Transverse colon (tissue), 4 donors: ENCODE data around the gene CIAO3. TPM values are rescaled to one million over a fixed set of nuclear protein-coding genes. Genes with fewer than 3 reads are reported as not detected.

Experiments used
- DNase-seq: peaks from one replicate; pipeline ENCODE4 v3.0.0-alpha.2; 2019
- H3K27ac ChIP-seq, 4 donors: fragments of 200-600 bp; sonication (generic); 2 replicates each; pipeline ENCODE4 v1.5.1; 2016 to 2018; ENCODE audit warnings: inconsistent platforms in 4 of 4
- H3K27me3 ChIP-seq: fragments of 200-600 bp; sonication (generic); 2 replicates; pipeline ENCODE4 v1.5.1; 2017; ENCODE audit warnings: inconsistent platforms
- H3K36me3 ChIP-seq, 4 donors: fragments of 200-600 bp; sonication (generic); 2 replicates each; pipeline ENCODE4 v1.5.1; 2017 to 2019; ENCODE audit warnings: inconsistent platforms in 4 of 4
- H3K4me1 ChIP-seq, 4 donors: fragments of 200-600 bp; sonication (generic); 2 replicates each; pipeline ENCODE4 v1.5.1; 2017 to 2020; ENCODE audit warnings: inconsistent platforms in 4 of 4
- H3K4me3 ChIP-seq, 4 donors: fragments of 200-600 bp; sonication (generic); 1 replicate in 1 of 4; 2 replicates in 3 of 4; pipeline versions ENCODE4 v1.5.1 to v1.6.1; 2017 to 2019; ENCODE audit warnings: inconsistent platforms in 4 of 4
- H3K9me3 ChIP-seq, 2 donors: fragments of 200-600 bp; sonication (generic); 2 replicates each; pipeline ENCODE4 v1.5.1; 2017 to 2019; ENCODE audit warnings: inconsistent platforms in 2 of 2
- CTCF ChIP-seq, 5 experiments: fragments of 200-600 bp in 3 of 5; fragments of 450-650 bp in 2 of 5; sonication (generic) in 3 of 5; IDR thresholded peaks; 1 replicate in 2 of 5; 2 replicates in 3 of 5; pipeline ENCODE4 v1.5.1; 2016 to 2017; ENCODE audit warnings: antibody characterized with exemption in 5 of 5, inconsistent platforms in 3 of 5, mild to moderate bottlenecking in 2 of 5, moderate library complexity in 1 of 5
- EP300 ChIP-seq: sonication (generic); formaldehyde crosslinking; IDR thresholded peaks from one replicate; pipeline ENCODE4 v1.6.1; 2017; ENCODE audit warnings: antibody characterized with exemption, low read depth
- POLR2A ChIP-seq: fragments of 450-650 bp; IDR thresholded peaks from one replicate; pipeline ENCODE4 v1.6.1; 2016; ENCODE audit warnings: antibody characterized with exemption, mild to moderate bottlenecking, moderate library complexity
- POLR2AphosphoS5 ChIP-seq, 3 donors: sonication (generic); formaldehyde crosslinking; IDR thresholded peaks; one replicate each; pipeline ENCODE4 v1.6.1; 2016; ENCODE audit warnings: antibody characterized with exemption in 3 of 3
- WGBS, 2 donors: methylation state at CpG; one replicate each; pipeline ENCODE4 v1.1.5; 2018; ENCODE audit warnings: low coverage in 1 of 2; 5-methylcytosine and 5-hydroxymethylcytosine counted together
- in situ Hi-C, 4 donors: fragments of 200-750 bp; cut with MboI; loops; one replicate each; pipeline versions ENCODE4 v1.15.0 to v1.15.1; 2017; ENCODE audit warnings: low sequenced_read_pairs in 3 of 4, low pct_ligation_motif_present in 1 of 4, low pct_unique_long_range_greater_than_20kb in 1 of 4
- intact Hi-C: fragments of 100-400 bp; cut with DNase I; formaldehyde crosslinking; loops from one replicate; pipeline ENCODE4 v1.15.1; 2023; ENCODE audit warnings: low total_unique reads
- total RNA-seq, 4 donors: library from RNA; depleted of rRNA; stranded (reverse); fragments of >200 nt; gene quantifications; one replicate each; pipeline ENCODE4 v1.1.0, GENCODE V29; 2016

CIAO3 gene
- total RNA-seq, 4 donors from 2014 or later: 59.1 to 346 (median 102) TPM

GRCh38 chr16:774086-775001 is 33.5 kb upstream of the CIAO3 start:
- TF ChIP-seq POLR2AphosphoS5 (IDR thresholded peaks at IDR 0.05) (no peak), POLR2A (no peak), EP300 (no peak), CTCF (IDR thresholded peaks at IDR 0.05) (no peak)
- H3K4me1 ChIP-seq: no peaks in the 10 kb centered on the region

GRCh38 chr16:772959-773358 is 32.2 kb upstream of the CIAO3 start:
- H3K27ac ChIP-seq: no peak overlapping the region
- DNase-seq: no peak
- H3K9me3 ChIP-seq: no peaks in the 10 kb centered on the region
- 86% methylated on average over 18 of the region's 18 CpGs; no CpG with 5 or more reads in 1 of the 2 donors for WGBS, 2 donors
- H3K36me3 ChIP-seq: no peaks in the 10 kb centered on the region
- intact Hi-C loops (no loop called here), in situ Hi-C loops (no loop called here)
- peaks cover 35% of the 10 kb centered on the region for H3K27me3 ChIP-seq
- H3K4me3 ChIP-seq: no peak overlapping the region
- no peak for TF ChIP-seq POLR2AphosphoS5 (IDR thresholded peaks at IDR 0.05)
- TF ChIP-seq POLR2A: no peak
- no peak for TF ChIP-seq EP300
- TF ChIP-seq CTCF (IDR thresholded peaks at IDR 0.05): no peak
- no peaks in the 10 kb centered on the region for H3K4me1 ChIP-seq

More at GRCh38 chr16:774086-775001, 33.5 kb upstream of the CIAO3 start:
- in situ Hi-C loops: no loop called here
- H3K27ac ChIP-seq: no peak overlapping the region
- H3K36me3 ChIP-seq: no peaks in the 10 kb centered on the region
- H3K4me3 ChIP-seq: no peak overlapping the region
- intact Hi-C loops: no loop called here
- WGBS, 2 donors: 77% methylated on average over 30 of the region's 46 CpGs; no CpG with 5 or more reads in 1 of the 2 donors
- H3K27me3 ChIP-seq: peaks cover 47% of the 10 kb centered on the region
- no peaks in the 10 kb centered on the region for H3K9me3 ChIP-seq
- no peak for DNase-seq

- Histone ChIP-seq H3K9me3 (no peaks in the 10 kb centered on the region), H3K27me3 (peaks cover 13% of the 10 kb centered on the region), H3K4me1 (no peaks in the 10 kb centered on the region), H3K27ac (no peak overlapping the region), H3K4me3 (no peak overlapping the region), H3K36me3 (no peaks in the 10 kb centered on the region)
- TF ChIP-seq POLR2AphosphoS5 (IDR thresholded peaks at IDR 0.05) (no peak), EP300 (no peak), CTCF (IDR thresholded peaks at IDR 0.05) (no peak), POLR2A (no peak)
- intact Hi-C loops: no loop called here
- in situ Hi-C loops: no loop called here
- no peak for DNase-seq
- 87% methylated on average over 4 of the region's 13 CpGs; no CpG with 5 or more reads in 1 of the 2 donors for WGBS, 2 donors
Observed at GRCh38 chr16:770411-770810, 29.6 kb upstream of the CIAO3 start.

- Histone ChIP-seq H3K4me3 (no peak overlapping the region), H3K4me1 (no peaks in the 10 kb centered on the region), H3K27me3 (peaks cover 8% of the 10 kb centered on the region), H3K36me3 (no peaks in the 10 kb centered on the region), H3K9me3 (no peaks in the 10 kb centered on the region), H3K27ac (no peak overlapping the region)
- intact Hi-C loops: no loop called here
- in situ Hi-C loops: no loop called here
- no peak for TF ChIP-seq POLR2AphosphoS5 (IDR thresholded peaks at IDR 0.05)
- no peak for TF ChIP-seq CTCF (IDR thresholded peaks at IDR 0.05)
- TF ChIP-seq EP300: no peak
- TF ChIP-seq POLR2A: no peak
- no peak for DNase-seq
- 70% methylated on average over 19 of the region's 19 CpGs; no CpG with 5 or more reads in 1 of the 2 donors for whole genome bisulfite sequencing, 2 donors
Observed at GRCh38 chr16:769934-770333, 29.1 kb upstream of the CIAO3 start.
